GM23338 (cell line): ENCODE results near the gene PPP6R2. TPM values are rescaled to one million over a fixed set of nuclear protein-coding genes. Genes with fewer than 3 reads are reported as not detected.

ENCODE experiments used
- ATAC-seq: fragments of 200-7000 bp; cut with Tn5 transposase; 3 replicates; pipeline ENCODE4 v1.9.1; 2020
- DNase-seq: peaks from one replicate; pipeline ENCODE4 v3.0.0-alpha.2; 2015; ENCODE audit warnings: low spot score
- H2AFZ ChIP-seq: fragments of 200-600 bp; sonication (generic); 2 replicates; pipeline ENCODE4 v1.8.0; 2016; ENCODE audit warnings: antibody characterized with exemption, mild to moderate bottlenecking, moderate library complexity
- H3F3A ChIP-seq: fragments of 200-600 bp; sonication (generic); replicated peaks from 2 replicates; pipeline ENCODE4 v1.8.0; 2017; ENCODE audit warnings: antibody characterized with exemption, mixed run types, low read depth
- H3K27ac ChIP-seq: fragments of 200-600 bp; sonication (generic); 2 replicates; pipeline ENCODE4 v1.6.1; 2016; ENCODE audit warnings: low read depth
- H3K27me3 ChIP-seq: fragments of 200-600 bp; sonication (generic); 2 replicates; pipeline ENCODE4 v1.8.0; 2016; ENCODE audit warnings: mild to moderate bottlenecking, mixed run types, moderate library complexity; ENCODE audit not compliant: insufficient read depth
- H3K36me3 ChIP-seq: fragments of 200-600 bp; sonication (generic); 2 replicates; pipeline ENCODE4 v1.8.0; 2016; ENCODE audit warnings: mild to moderate bottlenecking; ENCODE audit not compliant: insufficient read depth
- H3K4me1 ChIP-seq: fragments of 200-600 bp; sonication (generic); 2 replicates; pipeline ENCODE4 v1.8.0; 2016; ENCODE audit warnings: mild to moderate bottlenecking, moderate library complexity; ENCODE audit not compliant: insufficient read depth
- H3K4me2 ChIP-seq: fragments of 200-600 bp; sonication (generic); 2 replicates; pipeline ENCODE4 v1.7.1; 2017; ENCODE audit warnings: mixed run types
- H3K4me3 ChIP-seq: fragments of 200-600 bp; sonication (generic); 2 replicates; pipeline ENCODE4 v1.6.1; 2016; ENCODE audit warnings: mixed run types
- H3K79me2 ChIP-seq: fragments of 200-600 bp; sonication (generic); replicated peaks from 2 replicates; pipeline ENCODE4 v1.8.0; 2017; ENCODE audit warnings: mild to moderate bottlenecking; ENCODE audit not compliant: insufficient read depth
- H3K9me2 ChIP-seq: fragments of 200-600 bp; sonication (generic); 2 replicates; pipeline ENCODE4 v1.8.0; 2017; ENCODE audit not compliant: insufficient read depth
- H4K20me1 ChIP-seq: fragments of 200-600 bp; sonication (generic); replicated peaks from 2 replicates; pipeline ENCODE4 v1.8.0; 2017; ENCODE audit warnings: mild to moderate bottlenecking; ENCODE audit not compliant: insufficient read depth
- H3K27ac Mint-ChIP-seq: 2 replicates; pipeline ENCODE4 v1.8.0; 2020; ENCODE audit warnings: inconsistent platforms, mild to moderate bottlenecking, moderate library complexity, mixed read lengths
- H3K27me3 Mint-ChIP-seq: 3 replicates; pipeline ENCODE4 v1.8.0; 2022; ENCODE audit warnings: low read depth, mild to moderate bottlenecking, moderate library complexity, mixed read lengths, inconsistent platforms; ENCODE audit not compliant: insufficient read depth, poor library complexity
- H3K36me3 Mint-ChIP-seq: 3 replicates; pipeline ENCODE4 v1.8.0; 2021; ENCODE audit warnings: low read depth, mild to moderate bottlenecking, inconsistent platforms, moderate library complexity, mixed read lengths
- H3K4me1 Mint-ChIP-seq: 3 replicates; pipeline ENCODE4 v1.8.0; 2020; ENCODE audit warnings: mild to moderate bottlenecking, inconsistent platforms, mixed read lengths
- H3K4me3 Mint-ChIP-seq: 3 replicates; pipeline ENCODE4 v1.8.0; 2021; ENCODE audit warnings: moderate library complexity, mild to moderate bottlenecking, inconsistent platforms, mixed read lengths
- H3K9me3 Mint-ChIP-seq: 3 replicates; pipeline ENCODE4 v1.8.0; 2020; ENCODE audit warnings: moderate library complexity, mild to moderate bottlenecking, inconsistent platforms, mixed read lengths
- CREB1 ChIP-seq: fragments of 250-450 bp; sonication (Bioruptor Pico); IDR thresholded peaks from 2 replicates; pipeline ENCODE4 v1.5.0; 2020; ENCODE audit warnings: low read depth, mild to moderate bottlenecking, moderate library complexity
- CTCF ChIP-seq, 2 experiments: fragments of 200-600 bp in 1 of 2; sonication (generic) in 1 of 2; conservative IDR thresholded peaks; 2 replicates each; pipeline versions ENCODE4 v1.5.1 to v1.6.1; 2016 to 2017; ENCODE audit warnings: antibody characterized with exemption in 2 of 2, low read depth in 2 of 2, mild to moderate bottlenecking in 2 of 2, moderate library complexity in 1 of 2
- EZH2phosphoT487 ChIP-seq: fragments of 200-600 bp; sonication (generic); IDR thresholded peaks from one replicate; pipeline ENCODE4 v1.8.1; 2018; ENCODE audit warnings: antibody characterized with exemption; ENCODE audit not compliant: unreplicated experiment
- polyA plus RNA-seq: library from polyadenylated mRNA; unstranded; fragments of >200 nt; fragmentation: Nextera tagmentation; extraction: Ambion mirVana; gene quantifications from 2 replicates; pipeline ENCODE4 v1.2.1, GENCODE V29; 2016
- total RNA-seq: library from RNA; depleted of rRNA; stranded (reverse); fragments of >200 nt; shearing (Covaris generic); gene quantifications from 2 replicates; pipeline ENCODE4 v1.2.3, GENCODE V29; 2014
- TF ChIP-seq, protein P1 (sequence below): IDR thresholded peaks from 2 replicates; pipeline ENCODE4 v1.6.1; 2016; ENCODE audit warnings: antibody characterized with exemption

The PPP6R2 gene
- total and polyA plus RNA-seq, 2 experiments from 2014 or later = 11.9 to 45.8 TPM

DNA sequence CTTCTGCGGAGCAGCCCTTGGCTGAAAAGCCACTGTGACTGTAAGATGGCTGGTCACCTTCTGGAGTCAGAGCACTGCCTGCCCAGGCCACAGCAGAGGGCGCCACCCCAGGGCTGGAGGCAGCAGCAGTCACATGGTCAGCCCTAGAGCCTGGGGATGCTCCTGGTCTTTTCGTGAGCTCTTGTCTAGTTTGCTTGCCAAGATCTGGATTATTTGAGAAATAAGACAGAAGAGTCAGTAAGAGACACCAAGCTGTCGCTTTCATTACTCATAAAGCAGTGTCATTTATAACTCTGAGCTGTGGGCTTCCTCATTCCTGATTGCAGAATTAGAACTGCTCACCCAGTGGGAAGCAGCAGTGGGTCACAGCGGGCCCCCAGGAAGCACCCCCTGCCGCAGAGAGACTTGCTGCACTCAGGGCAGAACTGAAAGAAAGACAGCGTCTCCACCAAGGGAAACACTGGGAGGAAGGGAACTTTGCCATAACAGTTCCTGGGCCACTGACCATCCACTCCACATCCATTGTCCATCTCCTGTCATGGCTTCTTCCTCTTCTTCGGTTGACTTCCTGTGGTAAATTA is 56.7 kb downstream of the PPP6R2 start:
- Mint-ChIP-seq H3K27me3 (peaks cover 10% of the 10 kb centered on the region), H3K27ac (peak overlapping the region; percentile 92), H3K4me3 (no peak overlapping the region), H3K36me3 (peaks cover 6% of the 10 kb centered on the region), H3K4me1 (peaks cover 19% of the 10 kb centered on the region), H3K9me3 (no peaks in the 10 kb centered on the region)
- Histone ChIP-seq H3K27me3 (no peaks in the 10 kb centered on the region), H3K9me2 (no peaks in the 10 kb centered on the region), H3K27ac (peak overlapping the region; percentile 59; the same call in 1 of the 2 replicates), H3F3A (peaks cover 9% of the 10 kb centered on the region; the same call in 1 of the 2 replicates), H2AFZ (no peak overlapping the region), H3K4me1 (0 out of 2 replicates have a peak, but pooled peaks cover 6% of the 10 kb centered on the region), H4K20me1 (peaks cover 5% of the 10 kb centered on the region; the same call in 1 of the 2 replicates), H3K4me3 (no peak overlapping the region), H3K4me2 (no peak overlapping the region), H3K36me3 (no peaks in the 10 kb centered on the region), H3K79me2 (peaks cover 2% of the 10 kb centered on the region; the same call in 1 of the 2 replicates)
- ATAC-seq (peak; percentile 98), DNase-seq (peak; percentile 70)
- TF ChIP-seq CTCF (conservative IDR thresholded peaks at IDR 0.05; ENCODE audit: low read depth in 2 of 2) (peak; percentile 61 to 88), CREB1 (CRISPR knock-in tag) (0 out of 2 replicates have a peak, but pooled peaks have one; percentile 12)
- TF ChIP-seq, protein P1, sequence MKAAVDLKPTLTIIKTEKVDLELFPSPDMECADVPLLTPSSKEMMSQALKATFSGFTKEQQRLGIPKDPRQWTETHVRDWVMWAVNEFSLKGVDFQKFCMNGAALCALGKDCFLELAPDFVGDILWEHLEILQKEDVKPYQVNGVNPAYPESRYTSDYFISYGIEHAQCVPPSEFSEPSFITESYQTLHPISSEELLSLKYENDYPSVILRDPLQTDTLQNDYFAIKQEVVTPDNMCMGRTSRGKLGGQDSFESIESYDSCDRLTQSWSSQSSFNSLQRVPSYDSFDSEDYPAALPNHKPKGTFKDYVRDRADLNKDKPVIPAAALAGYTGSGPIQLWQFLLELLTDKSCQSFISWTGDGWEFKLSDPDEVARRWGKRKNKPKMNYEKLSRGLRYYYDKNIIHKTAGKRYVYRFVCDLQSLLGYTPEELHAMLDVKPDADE = no peak

- ATAC-seq (no peak), DNase-seq (no peak)
- Histone ChIP-seq H3K9me2 (no peaks in the 10 kb centered on the region), H3K4me3 (no peak overlapping the region), H3K27ac (no peak overlapping the region), H2AFZ (no peak overlapping the region), H4K20me1 (peaks cover 5% of the 10 kb centered on the region; the same call in 1 of the 2 replicates), H3F3A (peaks cover 9% of the 10 kb centered on the region; the same call in 1 of the 2 replicates), H3K27me3 (no peaks in the 10 kb centered on the region), H3K36me3 (no peaks in the 10 kb centered on the region), H3K4me2 (no peak overlapping the region), H3K79me2 (peaks cover 2% of the 10 kb centered on the region; the same call in 1 of the 2 replicates), H3K4me1 (0 out of 2 replicates have a peak, but pooled peaks cover 6% of the 10 kb centered on the region)
- Mint-ChIP-seq H3K9me3 (no peaks in the 10 kb centered on the region), H3K27me3 (peaks cover 10% of the 10 kb centered on the region), H3K27ac (no peak overlapping the region), H3K4me3 (no peak overlapping the region), H3K36me3 (peaks cover 4% of the 10 kb centered on the region; the same call in 2 of the 3 replicates), H3K4me1 (peaks cover 17% of the 10 kb centered on the region)
- no peak for TF ChIP-seq EZH2phosphoT487
- TF ChIP-seq, protein P1 = no peak
Observed at GRCh38 chr22:50400406-50400805, 57.3 kb downstream of the PPP6R2 start.
